ENCODE results near the gene ZNF76. TPM values are rescaled to one million over a fixed set of nuclear protein-coding genes. Genes with fewer than 3 reads are reported as not detected.

The ZNF76 gene
- total RNA-seq, 3 donors from 2014 or later = 33.2 to 42.6 (median 36.2) TPM

- TF ChIP-seq, protein P1, sequence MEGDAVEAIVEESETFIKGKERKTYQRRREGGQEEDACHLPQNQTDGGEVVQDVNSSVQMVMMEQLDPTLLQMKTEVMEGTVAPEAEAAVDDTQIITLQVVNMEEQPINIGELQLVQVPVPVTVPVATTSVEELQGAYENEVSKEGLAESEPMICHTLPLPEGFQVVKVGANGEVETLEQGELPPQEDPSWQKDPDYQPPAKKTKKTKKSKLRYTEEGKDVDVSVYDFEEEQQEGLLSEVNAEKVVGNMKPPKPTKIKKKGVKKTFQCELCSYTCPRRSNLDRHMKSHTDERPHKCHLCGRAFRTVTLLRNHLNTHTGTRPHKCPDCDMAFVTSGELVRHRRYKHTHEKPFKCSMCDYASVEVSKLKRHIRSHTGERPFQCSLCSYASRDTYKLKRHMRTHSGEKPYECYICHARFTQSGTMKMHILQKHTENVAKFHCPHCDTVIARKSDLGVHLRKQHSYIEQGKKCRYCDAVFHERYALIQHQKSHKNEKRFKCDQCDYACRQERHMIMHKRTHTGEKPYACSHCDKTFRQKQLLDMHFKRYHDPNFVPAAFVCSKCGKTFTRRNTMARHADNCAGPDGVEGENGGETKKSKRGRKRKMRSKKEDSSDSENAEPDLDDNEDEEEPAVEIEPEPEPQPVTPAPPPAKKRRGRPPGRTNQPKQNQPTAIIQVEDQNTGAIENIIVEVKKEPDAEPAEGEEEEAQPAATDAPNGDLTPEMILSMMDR (IDR thresholded peaks at IDR 0.05) = no peak
- no peaks in the 10 kb centered on the region for H3K36me3 ChIP-seq (ENCODE audit: low read depth)
- ATAC-seq (no peak), DNase-seq (no peak)
- no peaks in the 10 kb centered on the region for H3K9me3 ChIP-seq
- H3K4me1 ChIP-seq (ENCODE audit: low read depth) = peaks cover 8% of the 10 kb centered on the region
- intact Hi-C loops (cut with DNase I, micrococcal nuclease) = no loop called here
- no peak overlapping the region for H3K4me3 ChIP-seq
These were observed 43.7 kb upstream of the ZNF76 start for GRCh38 chr6:35215665-35216411.

GRCh38 chr6:35216412-35216732 lies 43.2 kb upstream of the ZNF76 start:
- Histone ChIP-seq H3K4me1 (ENCODE audit: low read depth) (peaks cover 8% of the 10 kb centered on the region), H3K9me3 (no peaks in the 10 kb centered on the region), H3K36me3 (ENCODE audit: low read depth) (no peaks in the 10 kb centered on the region), H3K4me3 (no peak overlapping the region)
- intact Hi-C loops (cut with DNase I, micrococcal nuclease) = no loop called here
- no peak for DNase-seq
- no peak for ATAC-seq
- TF ChIP-seq, protein P1 (IDR thresholded peaks at IDR 0.05) = no peak

- ATAC-seq = no peak
- H3K36me3 ChIP-seq (ENCODE audit: low read depth) = no peaks in the 10 kb centered on the region
- intact Hi-C loops (cut with DNase I, micrococcal nuclease) = no loop called here
- H3K4me1 ChIP-seq (ENCODE audit: low read depth) = peaks cover 8% of the 10 kb centered on the region
- no peaks in the 10 kb centered on the region for H3K9me3 ChIP-seq
- no peak overlapping the region for H3K4me3 ChIP-seq
- no peak for DNase-seq
- TF ChIP-seq, protein P1 (IDR thresholded peaks at IDR 0.05) = no peak
These were observed 42.4 kb upstream of the ZNF76 start for GRCh38 chr6:35216851-35217811.

- intact Hi-C loops (cut with DNase I, micrococcal nuclease) = no loop called here
- TF ChIP-seq, protein P1 (IDR thresholded peaks at IDR 0.05) = no peak
- ATAC-seq (no peak), DNase-seq (no peak)
- peaks cover 8% of the 10 kb centered on the region for H3K4me1 ChIP-seq (ENCODE audit: low read depth)
- H3K9me3 ChIP-seq = no peaks in the 10 kb centered on the region
- H3K36me3 ChIP-seq (ENCODE audit: low read depth) = no peaks in the 10 kb centered on the region
- H3K4me3 ChIP-seq = no peak overlapping the region
These were observed 41.5 kb upstream of the ZNF76 start for GRCh38 chr6:35218021-35218420.

- no peak for ATAC-seq
- peaks cover 6% of the 10 kb centered on the region for H3K4me1 ChIP-seq (ENCODE audit: low read depth)
- no peak for DNase-seq
- no peaks in the 10 kb centered on the region for H3K36me3 ChIP-seq (ENCODE audit: low read depth)
- intact Hi-C loops (cut with DNase I, micrococcal nuclease) = no loop called here
- TF ChIP-seq, protein P1 (IDR thresholded peaks at IDR 0.05) = no peak
- H3K9me3 ChIP-seq = no peaks in the 10 kb centered on the region
- H3K4me3 ChIP-seq = no peak overlapping the region
These were observed 41.1 kb upstream of the ZNF76 start for GRCh38 chr6:35218456-35218855.

Measured in mucosa of descending colon (tissue), 3 donors.